ENCODE data around the gene PTER.

Gene PTER

DNA sequence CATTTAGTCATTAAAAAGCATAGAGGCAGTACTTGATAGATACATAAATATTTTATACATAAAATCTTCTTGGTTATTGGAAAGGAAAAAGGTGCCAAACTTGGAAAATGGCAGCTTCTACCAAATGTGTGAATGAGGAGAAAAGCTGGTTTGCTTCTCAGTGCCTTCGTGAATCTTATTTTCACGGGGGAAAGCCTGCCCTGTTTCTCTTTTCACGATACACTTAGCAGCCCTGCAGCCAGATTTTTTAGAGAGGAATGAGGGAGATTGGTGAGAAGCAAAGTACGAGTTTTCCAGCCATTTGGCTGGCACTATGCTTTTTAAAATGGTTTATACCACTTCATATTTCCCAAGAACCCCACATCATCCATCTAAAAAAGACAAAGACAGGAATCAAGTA is 107.8 kb downstream of the PTER start:
- H3K4me3 ChIP-seq (ENCODE audit: low read depth, low read length): no peak overlapping the region
- in situ Hi-C loops (cut with HindIII; ENCODE audit: low sequenced_read_pairs): no loop called here
- DNase-seq (ENCODE audit: low read depth): no peak
- TF ChIP-seq, protein P1, sequence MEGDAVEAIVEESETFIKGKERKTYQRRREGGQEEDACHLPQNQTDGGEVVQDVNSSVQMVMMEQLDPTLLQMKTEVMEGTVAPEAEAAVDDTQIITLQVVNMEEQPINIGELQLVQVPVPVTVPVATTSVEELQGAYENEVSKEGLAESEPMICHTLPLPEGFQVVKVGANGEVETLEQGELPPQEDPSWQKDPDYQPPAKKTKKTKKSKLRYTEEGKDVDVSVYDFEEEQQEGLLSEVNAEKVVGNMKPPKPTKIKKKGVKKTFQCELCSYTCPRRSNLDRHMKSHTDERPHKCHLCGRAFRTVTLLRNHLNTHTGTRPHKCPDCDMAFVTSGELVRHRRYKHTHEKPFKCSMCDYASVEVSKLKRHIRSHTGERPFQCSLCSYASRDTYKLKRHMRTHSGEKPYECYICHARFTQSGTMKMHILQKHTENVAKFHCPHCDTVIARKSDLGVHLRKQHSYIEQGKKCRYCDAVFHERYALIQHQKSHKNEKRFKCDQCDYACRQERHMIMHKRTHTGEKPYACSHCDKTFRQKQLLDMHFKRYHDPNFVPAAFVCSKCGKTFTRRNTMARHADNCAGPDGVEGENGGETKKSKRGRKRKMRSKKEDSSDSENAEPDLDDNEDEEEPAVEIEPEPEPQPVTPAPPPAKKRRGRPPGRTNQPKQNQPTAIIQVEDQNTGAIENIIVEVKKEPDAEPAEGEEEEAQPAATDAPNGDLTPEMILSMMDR (IDR thresholded peaks at IDR 0.05; ENCODE audit: low read depth, low read length, missing control alignments): no peak

DNA sequence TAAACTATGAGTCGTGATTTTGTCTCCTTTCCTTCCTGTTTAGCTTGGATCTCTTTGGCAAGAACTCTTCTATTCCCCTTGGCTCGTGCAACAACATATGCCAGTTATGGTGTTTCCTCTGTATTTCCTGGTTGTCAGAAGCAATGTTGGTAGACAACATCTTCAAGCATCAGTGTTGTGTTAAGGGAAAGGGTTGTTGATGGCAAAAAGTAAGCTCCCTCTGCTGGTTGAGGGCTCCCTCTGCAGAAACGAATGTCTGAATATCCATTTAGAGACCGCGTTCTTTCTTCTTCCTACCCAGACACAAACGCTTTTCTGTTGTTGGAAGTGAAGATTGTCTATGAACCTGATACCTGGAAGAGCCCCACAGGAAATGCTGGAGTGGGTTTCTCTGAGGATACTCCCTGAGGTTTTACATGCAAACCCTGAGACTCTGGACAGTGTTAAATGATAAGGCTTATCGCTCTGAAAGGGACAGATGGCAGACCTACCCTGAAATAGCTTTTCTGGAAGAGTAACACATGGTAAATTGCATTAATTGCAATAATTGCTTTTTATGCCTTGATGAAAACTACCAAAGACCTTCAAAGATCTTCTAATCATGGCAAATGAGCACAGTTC is 108.4 kb downstream of the PTER start:
- TF ChIP-seq, protein P1 (IDR thresholded peaks at IDR 0.05; ENCODE audit: low read depth, low read length, missing control alignments): peak; percentile 58
- in situ Hi-C loops (cut with HindIII; ENCODE audit: low sequenced_read_pairs): no loop called here
- no peak overlapping the region for H3K4me3 ChIP-seq (ENCODE audit: low read depth, low read length)
- DNase-seq (ENCODE audit: low read depth): no peak

DNA sequence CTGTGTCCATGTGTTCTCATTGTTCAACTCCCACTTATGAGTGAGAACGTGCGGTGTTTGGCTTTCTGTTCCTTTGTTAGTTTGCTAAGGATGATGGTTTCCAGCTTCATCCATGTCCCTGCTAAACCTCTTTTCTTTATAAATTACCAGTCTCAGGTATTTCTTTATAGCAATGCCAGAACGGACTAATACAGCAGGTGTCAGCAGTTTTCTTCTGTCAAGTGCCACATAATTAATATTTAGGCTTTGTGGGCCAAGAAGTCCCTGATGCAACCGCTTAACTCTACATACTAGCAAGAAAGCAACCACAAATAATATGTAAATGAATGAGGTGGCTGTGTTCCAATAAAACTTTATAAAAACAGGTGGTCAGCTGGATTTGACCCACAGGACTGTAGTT is 111.2 kb downstream of the PTER start:
- in situ Hi-C loops (cut with HindIII; ENCODE audit: low sequenced_read_pairs): no loop called here
- DNase-seq (ENCODE audit: low read depth): no peak
- TF ChIP-seq, protein P1 (IDR thresholded peaks at IDR 0.05; ENCODE audit: low read depth, low read length, missing control alignments): no peak
- no peak overlapping the region for H3K4me3 ChIP-seq (ENCODE audit: low read depth, low read length)

DNA sequence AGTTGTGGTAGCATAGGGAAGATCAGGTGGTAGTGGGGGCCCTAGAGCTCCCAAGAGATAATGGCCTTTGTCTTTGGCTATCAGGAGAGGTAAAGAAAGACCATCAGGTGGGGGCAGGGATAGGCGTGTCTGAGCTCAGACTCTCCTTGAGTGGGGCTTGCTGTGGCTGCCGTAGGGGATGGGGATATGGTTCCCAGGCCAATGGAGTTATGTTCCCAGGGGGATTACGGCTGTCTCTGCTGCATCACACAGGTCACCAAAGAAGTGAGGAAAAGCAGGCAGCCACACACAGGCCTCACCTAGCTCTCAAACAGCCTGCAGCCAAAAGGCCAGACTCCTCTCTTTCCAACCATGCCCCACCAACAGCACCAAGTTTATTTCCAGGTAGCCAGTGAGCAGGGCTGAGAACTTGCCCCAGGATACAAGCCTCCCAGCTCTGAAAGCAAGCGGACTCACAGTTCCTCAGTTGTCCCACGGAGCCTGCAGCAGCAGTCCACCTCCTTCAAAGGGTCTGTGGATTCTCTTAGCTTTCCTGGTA is 122.5 kb downstream of the PTER start:
- H3K4me3 ChIP-seq (ENCODE audit: low read depth, low read length): no peak overlapping the region
- DNase-seq (ENCODE audit: low read depth): no peak
- TF ChIP-seq, protein P1 (IDR thresholded peaks at IDR 0.05; ENCODE audit: low read depth, low read length, missing control alignments): no peak
- in situ Hi-C loops (cut with HindIII; ENCODE audit: low sequenced_read_pairs): no loop called here

DNA sequence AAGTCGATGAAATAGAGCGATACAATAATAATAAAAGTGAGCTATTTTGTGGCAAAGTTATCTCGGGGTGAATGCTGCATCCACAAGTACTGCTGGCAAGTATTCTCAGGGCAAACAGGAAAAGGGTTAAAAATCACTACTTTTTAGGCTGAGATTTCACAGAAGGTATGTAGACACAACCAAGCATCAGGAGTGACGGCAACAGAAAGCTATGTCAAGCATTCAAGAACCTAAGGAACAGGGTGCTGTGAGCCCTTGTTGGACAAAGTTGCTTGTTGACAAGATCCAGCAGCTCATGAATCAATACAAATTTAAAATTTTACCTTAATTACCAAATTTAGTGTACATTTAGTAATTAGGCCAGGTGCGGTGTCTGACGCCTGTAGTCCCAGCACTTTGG is 126.1 kb downstream of the PTER start:
- in situ Hi-C loops (cut with HindIII; ENCODE audit: low sequenced_read_pairs): no loop called here
- TF ChIP-seq, protein P1 (IDR thresholded peaks at IDR 0.05; ENCODE audit: low read depth, low read length, missing control alignments): no peak
- no peak for DNase-seq (ENCODE audit: low read depth)
- no peak overlapping the region for H3K4me3 ChIP-seq (ENCODE audit: low read depth, low read length)
